Lung microvascular endothelial cell (primary cell): ENCODE measurements around the gene ATP6V1F. TPM values are rescaled to one million over a fixed set of nuclear protein-coding genes. Genes with fewer than 3 reads are reported as not detected.

Source experiments
- DNase-seq, 2 donors: peaks; one replicate each; pipeline versions ENCODE4 v3.0.0 to v3.0.0-alpha.2; 2010; ENCODE audit warnings: low read depth in 2 of 2
- total RNA-seq: library from RNA; depleted of rRNA; stranded (reverse); fragments of >200 nt; gene quantifications from 2 replicates; pipeline ENCODE4 v1.2.1, GENCODE V29; 2014

ATP6V1F gene
- total RNA-seq, 1 donor from 2014 or later = 97.6 TPM

GRCh38 chr7:128835790-128836641 is 26.6 kb upstream of the ATP6V1F start:
- no peak for DNase-seq

GRCh38 chr7:128836729-128837348 is 25.8 kb upstream of the ATP6V1F start:
- no peak for DNase-seq

DNA sequence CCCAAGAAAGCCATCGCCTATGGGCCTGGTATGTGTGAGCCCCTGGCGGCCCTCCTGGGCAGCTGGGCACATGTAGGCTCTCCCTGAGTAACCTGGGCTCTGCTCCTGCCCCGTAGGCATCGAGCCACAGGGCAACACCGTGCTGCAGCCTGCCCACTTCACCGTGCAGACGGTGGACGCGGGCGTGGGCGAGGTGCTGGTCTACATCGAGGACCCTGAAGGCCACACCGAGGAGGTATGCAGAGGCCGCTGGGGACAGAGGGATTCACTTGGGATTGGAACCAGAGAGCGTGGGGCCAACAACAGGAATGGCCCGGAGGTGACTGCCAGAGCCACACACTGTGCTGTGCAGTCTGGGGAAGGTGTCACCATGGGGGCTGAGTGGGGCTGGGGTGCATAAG is 25.1 kb upstream of the ATP6V1F start:
- DNase-seq = no peak

GRCh38 chr7:128838109-128838779 is 24.4 kb upstream of the ATP6V1F start:
- DNase-seq = no peak

GRCh38 chr7:128838981-128839731 is 23.5 kb upstream of the ATP6V1F start:
- no peak for DNase-seq

- DNase-seq = no peak
These were observed 22.9 kb upstream of the ATP6V1F start for GRCh38 chr7:128839751-128840177.

GRCh38 chr7:128840326-128841170 is 22.1 kb upstream of the ATP6V1F start:
- no peak for DNase-seq

DNA sequence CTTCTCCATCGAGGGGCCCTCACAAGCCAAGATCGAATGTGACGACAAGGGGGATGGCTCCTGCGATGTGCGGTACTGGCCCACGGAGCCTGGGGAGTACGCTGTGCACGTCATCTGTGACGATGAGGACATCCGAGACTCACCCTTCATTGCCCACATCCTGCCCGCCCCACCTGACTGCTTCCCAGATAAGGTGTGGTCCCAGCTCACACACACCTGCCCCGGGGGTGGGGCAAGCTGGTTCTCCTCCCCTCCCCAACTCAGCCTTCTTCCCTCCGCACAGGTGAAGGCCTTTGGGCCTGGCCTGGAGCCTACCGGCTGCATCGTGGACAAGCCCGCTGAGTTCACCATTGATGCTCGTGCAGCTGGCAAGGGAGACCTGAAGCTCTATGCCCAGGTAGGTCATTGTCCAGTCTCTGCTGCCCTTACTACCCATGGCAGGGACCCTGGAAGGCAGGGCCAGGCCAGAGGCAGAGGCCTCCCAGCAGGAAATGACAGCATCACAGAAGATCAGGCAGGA is 21.4 kb upstream of the ATP6V1F start:
- DNase-seq = no peak

GRCh38 chr7:128841921-128842673 is 20.6 kb upstream of the ATP6V1F start:
- DNase-seq = peak; percentile 41 to 70

DNA sequence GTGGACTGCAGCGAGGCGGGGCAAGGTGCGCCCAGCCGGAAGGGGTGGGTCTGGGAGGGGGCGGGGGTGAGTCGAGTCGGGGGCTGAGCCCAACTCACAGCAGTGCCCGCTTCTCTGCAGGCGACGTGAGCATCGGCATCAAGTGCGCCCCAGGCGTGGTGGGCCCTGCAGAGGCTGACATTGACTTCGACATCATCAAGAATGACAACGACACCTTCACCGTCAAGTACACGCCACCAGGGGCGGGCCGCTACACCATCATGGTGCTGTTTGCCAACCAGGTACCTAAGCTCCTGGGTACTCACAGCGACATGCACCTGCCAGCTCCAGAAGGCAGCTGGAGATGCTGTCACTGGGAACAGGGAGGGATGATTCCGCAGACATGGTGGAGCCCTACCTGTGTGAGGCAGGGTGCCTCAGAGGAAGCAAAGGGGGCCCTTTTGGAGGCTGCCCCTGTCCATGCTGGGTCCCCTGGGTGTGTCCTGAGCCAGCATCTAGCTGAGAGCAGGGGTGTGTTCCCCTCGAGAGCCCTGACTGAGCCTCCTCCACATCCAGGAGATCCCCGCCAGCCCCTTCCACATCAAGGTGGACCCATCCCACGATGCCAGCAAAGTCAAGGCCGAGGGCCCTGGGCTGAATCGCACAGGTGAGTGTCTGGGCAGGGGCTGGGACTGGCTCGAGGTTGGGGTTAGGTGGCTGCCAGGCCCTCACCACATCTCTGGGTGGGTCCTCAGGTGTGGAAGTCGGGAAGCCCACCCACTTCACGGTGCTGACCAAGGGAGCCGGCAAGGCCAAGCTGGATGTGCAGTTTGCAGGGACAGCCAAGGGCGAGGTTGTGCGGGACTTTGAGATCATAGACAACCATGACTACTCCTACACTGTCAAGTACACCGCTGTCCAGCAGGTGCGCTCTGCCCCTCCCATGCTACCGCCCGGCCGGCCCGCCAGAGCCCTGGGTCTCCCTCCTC is 19.7 kb upstream of the ATP6V1F start:
- DNase-seq = no peak

DNA sequence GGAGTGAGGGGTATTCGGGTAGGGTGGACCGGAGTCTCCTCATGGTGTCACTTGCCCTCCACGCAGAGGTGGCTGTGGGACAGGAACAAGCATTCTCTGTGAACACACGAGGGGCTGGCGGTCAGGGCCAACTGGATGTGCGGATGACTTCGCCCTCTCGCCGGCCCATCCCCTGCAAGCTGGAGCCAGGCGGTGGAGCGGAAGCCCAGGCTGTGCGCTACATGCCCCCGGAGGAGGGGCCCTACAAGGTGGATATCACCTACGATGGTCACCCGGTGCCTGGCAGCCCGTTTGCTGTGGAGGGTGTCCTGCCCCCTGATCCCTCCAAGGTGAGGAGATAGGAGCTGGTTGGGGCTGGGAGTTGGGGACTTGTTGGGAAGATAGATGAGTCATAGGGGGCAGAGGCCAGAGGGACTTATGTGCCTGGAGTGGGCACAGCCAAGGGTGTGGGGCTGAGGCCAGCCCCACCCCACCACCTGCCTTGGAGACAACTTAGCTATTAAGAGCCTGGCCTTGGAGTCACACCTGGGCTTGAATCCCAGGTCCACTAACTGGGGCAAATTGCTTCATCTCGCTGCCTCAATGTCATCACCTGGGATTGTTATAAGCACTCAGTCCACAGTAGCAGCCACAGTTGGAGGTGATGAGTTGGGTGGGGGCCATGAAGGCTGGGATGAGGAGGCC is 18.6 kb upstream of the ATP6V1F start:
- DNase-seq = no peak

GRCh38 chr7:128844777-128845311 is 17.8 kb upstream of the ATP6V1F start:
- DNase-seq = no peak

DNA sequence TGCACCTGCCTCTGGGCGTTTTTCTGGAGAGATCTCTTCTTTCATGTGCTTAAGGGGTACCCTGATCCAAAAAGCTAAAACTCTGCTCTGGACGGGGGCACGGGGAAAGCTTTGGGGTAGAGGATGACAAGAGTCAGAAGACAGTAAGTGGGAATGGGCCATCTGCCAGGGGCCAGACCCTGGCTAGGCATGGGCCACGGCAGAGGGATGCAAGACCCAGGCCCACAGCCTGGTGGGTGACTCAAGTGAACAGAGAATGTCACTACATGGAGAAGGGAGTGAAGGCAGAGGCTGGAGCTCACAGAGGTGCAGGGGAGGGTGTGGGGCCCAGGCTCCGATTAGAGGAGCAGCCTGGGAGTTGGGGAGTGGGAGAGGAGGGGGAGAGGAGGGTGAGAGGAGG is 17.2 kb upstream of the ATP6V1F start:
- no peak for DNase-seq

DNA sequence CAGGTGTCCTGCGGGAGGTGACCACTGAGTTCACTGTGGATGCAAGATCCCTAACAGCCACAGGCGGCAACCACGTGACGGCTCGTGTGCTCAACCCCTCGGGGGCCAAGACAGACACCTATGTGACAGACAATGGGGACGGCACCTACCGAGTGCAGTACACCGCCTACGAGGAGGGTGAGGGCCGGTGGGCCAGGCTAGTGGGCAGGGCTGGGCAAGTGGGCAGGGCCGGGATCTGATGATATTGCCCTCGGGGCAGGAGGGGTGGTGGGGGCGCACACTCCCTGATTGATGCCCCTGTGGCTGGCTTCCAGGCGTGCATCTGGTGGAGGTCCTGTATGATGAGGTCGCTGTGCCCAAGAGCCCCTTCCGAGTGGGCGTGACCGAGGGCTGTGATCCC is 16.7 kb upstream of the ATP6V1F start:
- DNase-seq = no peak

- no peak for DNase-seq
These were observed 15.7 kb upstream of the ATP6V1F start for GRCh38 chr7:128846781-128847444.

GRCh38 chr7:128847721-128848211 is 14.9 kb upstream of the ATP6V1F start:
- DNase-seq = no peak
